Chondrocyte (in vitro differentiated cells): Measurements from ENCODE around the gene TAF1C. TPM values are rescaled to one million over a fixed set of nuclear protein-coding genes. Genes with fewer than 3 reads are reported as not detected.

Experiments used
- DNase-seq: peaks from one replicate; pipeline ENCODE4 v3.0.0; 2021; ENCODE audit warnings: mixed read lengths, low spot score
- H3K27ac Mint-ChIP-seq: one replicate; pipeline ENCODE4 v1.8.0; 2021; ENCODE audit warnings: mild to moderate bottlenecking, moderate library complexity, mixed read lengths; ENCODE audit not compliant: unreplicated experiment
- H3K27me3 Mint-ChIP-seq: 2 replicates; pipeline ENCODE4 v1.8.0; 2021; ENCODE audit warnings: low read depth, mixed read lengths
- H3K36me3 Mint-ChIP-seq: 2 replicates; pipeline ENCODE4 v1.8.0; 2021; ENCODE audit warnings: low read depth, mixed read lengths
- H3K4me1 Mint-ChIP-seq: 2 replicates; pipeline ENCODE4 v1.8.0; 2021; ENCODE audit warnings: low read depth, mild to moderate bottlenecking, mixed read lengths
- H3K4me3 Mint-ChIP-seq: one replicate; pipeline ENCODE4 v1.8.0; 2021; ENCODE audit warnings: mild to moderate bottlenecking, moderate library complexity, mixed read lengths; ENCODE audit not compliant: unreplicated experiment
- H3K9me3 Mint-ChIP-seq: 2 replicates; pipeline ENCODE4 v1.8.0; 2021; ENCODE audit warnings: low read depth, mixed read lengths
- total RNA-seq: library from RNA; stranded (reverse); gene quantifications from 3 replicates; pipeline ENCODE4 v1.2.1, GENCODE V29; 2021
- TF ChIP-seq, protein P1 (sequence below): fragments of 200-600 bp; sonication (generic); IDR thresholded peaks from 2 replicates; pipeline ENCODE4 v1.5.0; 2021; ENCODE audit warnings: antibody characterized with exemption, mild to moderate bottlenecking, moderate library complexity

Gene TAF1C
- total RNA-seq, 1 donor from 2014 or later, result 22.2 TPM

DNA sequence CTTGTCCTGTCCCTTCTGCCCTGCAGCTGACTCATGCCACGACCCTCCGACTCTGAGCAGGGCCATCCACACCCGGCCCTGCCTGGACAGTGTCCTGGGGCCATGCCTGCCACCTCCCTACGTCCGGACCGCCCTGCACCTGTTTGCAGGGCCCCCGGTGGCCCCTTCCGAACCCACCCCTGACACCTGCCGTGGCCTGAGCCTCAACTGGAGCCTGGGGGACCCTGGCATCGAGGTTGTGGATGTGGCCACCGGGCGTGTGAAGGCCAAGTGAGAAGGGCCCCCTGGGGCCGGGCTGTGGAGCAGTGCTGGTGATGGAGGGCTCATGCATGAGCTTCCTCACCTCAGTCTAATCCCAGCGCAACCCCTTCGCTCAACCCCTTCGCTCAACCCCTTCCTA, 9.2 kb upstream of the TAF1C start:
- Mint-ChIP-seq H3K9me3 (no peaks in the 10 kb centered on the region), H3K36me3 (no peaks in the 10 kb centered on the region), H3K27me3 (peaks cover 37% of the 10 kb centered on the region), H3K27ac (no peak overlapping the region), H3K4me3 (no peak overlapping the region), H3K4me1 (peaks cover 13% of the 10 kb centered on the region)
- no peak for DNase-seq
- TF ChIP-seq, protein P1, sequence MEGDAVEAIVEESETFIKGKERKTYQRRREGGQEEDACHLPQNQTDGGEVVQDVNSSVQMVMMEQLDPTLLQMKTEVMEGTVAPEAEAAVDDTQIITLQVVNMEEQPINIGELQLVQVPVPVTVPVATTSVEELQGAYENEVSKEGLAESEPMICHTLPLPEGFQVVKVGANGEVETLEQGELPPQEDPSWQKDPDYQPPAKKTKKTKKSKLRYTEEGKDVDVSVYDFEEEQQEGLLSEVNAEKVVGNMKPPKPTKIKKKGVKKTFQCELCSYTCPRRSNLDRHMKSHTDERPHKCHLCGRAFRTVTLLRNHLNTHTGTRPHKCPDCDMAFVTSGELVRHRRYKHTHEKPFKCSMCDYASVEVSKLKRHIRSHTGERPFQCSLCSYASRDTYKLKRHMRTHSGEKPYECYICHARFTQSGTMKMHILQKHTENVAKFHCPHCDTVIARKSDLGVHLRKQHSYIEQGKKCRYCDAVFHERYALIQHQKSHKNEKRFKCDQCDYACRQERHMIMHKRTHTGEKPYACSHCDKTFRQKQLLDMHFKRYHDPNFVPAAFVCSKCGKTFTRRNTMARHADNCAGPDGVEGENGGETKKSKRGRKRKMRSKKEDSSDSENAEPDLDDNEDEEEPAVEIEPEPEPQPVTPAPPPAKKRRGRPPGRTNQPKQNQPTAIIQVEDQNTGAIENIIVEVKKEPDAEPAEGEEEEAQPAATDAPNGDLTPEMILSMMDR, result no peak

- H3K9me3 Mint-ChIP-seq, result no peaks in the 10 kb centered on the region
- H3K36me3 Mint-ChIP-seq, result no peaks in the 10 kb centered on the region
- no peak for DNase-seq
- no peak overlapping the region for H3K27ac Mint-ChIP-seq
- peaks cover 13% of the 10 kb centered on the region for H3K4me1 Mint-ChIP-seq
- TF ChIP-seq, protein P1, result no peak
- peaks cover 34% of the 10 kb centered on the region for H3K27me3 Mint-ChIP-seq
- no peak overlapping the region for H3K4me3 Mint-ChIP-seq
Observed at GRCh38 chr16:84195201-84196093, 8.6 kb upstream of the TAF1C start.

DNA sequence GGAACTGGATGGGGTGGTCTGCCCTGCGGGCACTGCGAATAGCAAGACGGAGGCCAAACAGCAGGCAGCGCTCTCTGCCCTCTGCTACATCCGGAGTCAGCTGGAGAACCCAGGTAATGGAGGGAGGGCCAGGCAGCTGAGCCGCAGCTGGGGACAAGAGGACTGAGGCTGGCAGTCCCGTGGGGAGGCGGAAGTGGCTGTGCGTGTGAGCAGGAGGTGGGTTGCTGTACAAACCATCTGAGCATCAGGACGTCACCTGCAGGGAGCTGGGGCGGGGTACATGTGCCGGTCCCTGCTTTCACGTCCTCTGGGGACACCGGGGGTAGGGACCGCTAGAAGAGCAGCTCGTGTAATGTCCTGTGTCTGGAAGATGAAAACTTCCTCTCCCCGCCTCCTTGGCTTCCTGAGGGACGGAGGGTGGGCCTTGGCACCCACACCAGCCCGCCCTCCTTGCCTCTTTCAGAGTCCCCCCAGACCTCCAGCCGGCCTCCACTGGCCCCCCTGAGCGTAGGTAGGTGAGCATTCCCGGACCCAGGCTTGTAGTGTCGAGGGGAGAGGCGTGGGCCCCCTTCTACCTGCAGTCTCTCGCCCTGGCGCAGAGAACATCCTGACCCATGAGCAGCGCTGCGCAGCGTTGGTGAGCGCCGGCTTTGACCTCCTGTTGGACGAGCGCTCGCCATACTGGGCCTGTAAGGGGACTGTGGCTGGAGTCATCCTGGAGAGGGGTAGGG, 7.8 kb upstream of the TAF1C start:
- no peak for DNase-seq

GRCh38 chr16:84194018-84194417, 7.2 kb upstream of the TAF1C start:
- H3K4me1 Mint-ChIP-seq, result peaks cover 8% of the 10 kb centered on the region
- no peak overlapping the region for H3K4me3 Mint-ChIP-seq
- TF ChIP-seq, protein P1, result no peak
- no peak for DNase-seq
- peaks cover 24% of the 10 kb centered on the region for H3K27me3 Mint-ChIP-seq
- no peaks in the 10 kb centered on the region for H3K36me3 Mint-ChIP-seq
- H3K27ac Mint-ChIP-seq, result no peak overlapping the region
- no peaks in the 10 kb centered on the region for H3K9me3 Mint-ChIP-seq

More for the DNA sequence above, 7.8 kb upstream of the TAF1C start:
- Mint-ChIP-seq H3K27me3 (peaks cover 27% of the 10 kb centered on the region), H3K36me3 (no peaks in the 10 kb centered on the region), H3K27ac (no peak overlapping the region), H3K9me3 (no peaks in the 10 kb centered on the region), H3K4me3 (no peak overlapping the region), H3K4me1 (peaks cover 10% of the 10 kb centered on the region)
- TF ChIP-seq, protein P1, result no peak

GRCh38 chr16:84193480-84193879, 6.6 kb upstream of the TAF1C start:
- TF ChIP-seq, protein P1, result no peak
- Mint-ChIP-seq H3K9me3 (no peaks in the 10 kb centered on the region), H3K27me3 (peaks cover 24% of the 10 kb centered on the region), H3K4me3 (no peak overlapping the region), H3K4me1 (peaks cover 3% of the 10 kb centered on the region), H3K27ac (no peak overlapping the region), H3K36me3 (no peaks in the 10 kb centered on the region)
- DNase-seq, result no peak
